Measurements from ENCODE around the gene BRD4. TPM values are rescaled to one million over a fixed set of nuclear protein-coding genes. Genes with fewer than 3 reads are reported as not detected.

BRD4 gene
- polyA plus RNA-seq, 1 donor from 2014 or later, result 3.6 TPM

DNA sequence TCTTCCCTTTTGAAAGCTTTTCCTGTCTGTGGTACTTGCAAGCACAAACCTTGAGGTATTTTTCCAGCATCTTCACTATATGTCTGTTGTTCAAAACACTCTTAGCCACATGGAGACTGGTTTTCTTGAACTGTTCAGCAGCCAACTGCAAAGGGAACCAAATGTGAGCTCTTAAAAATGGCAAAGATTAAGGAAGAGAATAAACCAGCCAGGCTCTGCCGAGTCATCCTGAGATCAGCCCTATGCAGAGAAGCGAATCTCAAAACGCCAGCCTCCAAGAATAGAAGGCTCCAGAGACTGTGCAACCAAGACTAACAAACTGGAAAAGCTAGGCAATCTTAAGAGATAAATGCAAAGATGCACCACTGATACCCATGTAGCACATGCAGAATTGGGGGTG, 26.6 kb upstream of the BRD4 start:
- no peaks in the 10 kb centered on the region for H3F3A ChIP-seq (ENCODE audit: insufficient read depth, low read length, poor library complexity, severe bottlenecking)
- H3K27me3 ChIP-seq (ENCODE audit: insufficient read depth, low read depth, low read length), result no peaks in the 10 kb centered on the region
- H3K9ac ChIP-seq (ENCODE audit: low read length), result peak overlapping the region; percentile 32
- no peaks in the 10 kb centered on the region for H3K79me2 ChIP-seq (replicated peaks; ENCODE audit: insufficient read depth, low read length)
- H2AFZ ChIP-seq (ENCODE audit: low read depth, low read length), result no peak overlapping the region
- H3K4me2 ChIP-seq (ENCODE audit: low read length), result no peak overlapping the region
- H3K36me3 ChIP-seq (ENCODE audit: insufficient read depth, low read length), result no peaks in the 10 kb centered on the region
- peak overlapping the region; percentile 82 for H3K27ac ChIP-seq (ENCODE audit: low read length)
- peak overlapping the region; percentile 47 for H3K4me3 ChIP-seq (ENCODE audit: low read length)
- H4K20me1 ChIP-seq (ENCODE audit: insufficient read depth), result no peaks in the 10 kb centered on the region
- TF ChIP-seq TAF1 (IDR thresholded peaks at IDR 0.05; ENCODE audit: low read depth) (no peak), POLR2AphosphoS5 (IDR thresholded peaks at IDR 0.05) (no peak), RAD21 (conservative IDR thresholded peaks at IDR 0.05) (no peak), SMC3 (conservative IDR thresholded peaks at IDR 0.05; ENCODE audit: poor library complexity) (no peak), MXI1 (conservative IDR thresholded peaks at IDR 0.05; ENCODE audit: poor library complexity, severe bottlenecking) (no peak), CTCF (IDR thresholded peaks at IDR 0.05; ENCODE audit: poor library complexity, severe bottlenecking) (no peak), EZH2 (IDR thresholded peaks at IDR 0.05; ENCODE audit: borderline replicate concordance, insufficient read depth, low read length, poor library complexity, severe bottlenecking) (no peak), EP300 (conservative IDR thresholded peaks at IDR 0.05; ENCODE audit: poor library complexity, severe bottlenecking) (no peak)
- TF ChIP-seq, protein P1, sequence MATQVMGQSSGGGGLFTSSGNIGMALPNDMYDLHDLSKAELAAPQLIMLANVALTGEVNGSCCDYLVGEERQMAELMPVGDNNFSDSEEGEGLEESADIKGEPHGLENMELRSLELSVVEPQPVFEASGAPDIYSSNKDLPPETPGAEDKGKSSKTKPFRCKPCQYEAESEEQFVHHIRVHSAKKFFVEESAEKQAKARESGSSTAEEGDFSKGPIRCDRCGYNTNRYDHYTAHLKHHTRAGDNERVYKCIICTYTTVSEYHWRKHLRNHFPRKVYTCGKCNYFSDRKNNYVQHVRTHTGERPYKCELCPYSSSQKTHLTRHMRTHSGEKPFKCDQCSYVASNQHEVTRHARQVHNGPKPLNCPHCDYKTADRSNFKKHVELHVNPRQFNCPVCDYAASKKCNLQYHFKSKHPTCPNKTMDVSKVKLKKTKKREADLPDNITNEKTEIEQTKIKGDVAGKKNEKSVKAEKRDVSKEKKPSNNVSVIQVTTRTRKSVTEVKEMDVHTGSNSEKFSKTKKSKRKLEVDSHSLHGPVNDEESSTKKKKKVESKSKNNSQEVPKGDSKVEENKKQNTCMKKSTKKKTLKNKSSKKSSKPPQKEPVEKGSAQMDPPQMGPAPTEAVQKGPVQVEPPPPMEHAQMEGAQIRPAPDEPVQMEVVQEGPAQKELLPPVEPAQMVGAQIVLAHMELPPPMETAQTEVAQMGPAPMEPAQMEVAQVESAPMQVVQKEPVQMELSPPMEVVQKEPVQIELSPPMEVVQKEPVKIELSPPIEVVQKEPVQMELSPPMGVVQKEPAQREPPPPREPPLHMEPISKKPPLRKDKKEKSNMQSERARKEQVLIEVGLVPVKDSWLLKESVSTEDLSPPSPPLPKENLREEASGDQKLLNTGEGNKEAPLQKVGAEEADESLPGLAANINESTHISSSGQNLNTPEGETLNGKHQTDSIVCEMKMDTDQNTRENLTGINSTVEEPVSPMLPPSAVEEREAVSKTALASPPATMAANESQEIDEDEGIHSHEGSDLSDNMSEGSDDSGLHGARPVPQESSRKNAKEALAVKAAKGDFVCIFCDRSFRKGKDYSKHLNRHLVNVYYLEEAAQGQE (IDR thresholded peaks at IDR 0.05; ENCODE audit: borderline replicate concordance), result no peak
- H3K9me2 ChIP-seq (ENCODE audit: insufficient read depth, low read length), result no peaks in the 10 kb centered on the region
- H3K9me3 ChIP-seq (ENCODE audit: low read length), result no peaks in the 10 kb centered on the region

GRCh38 chr19:15357906-15358305, 25.6 kb upstream of the BRD4 start:
- H3K9me3 ChIP-seq (ENCODE audit: low read length), result no peaks in the 10 kb centered on the region
- no peak overlapping the region for H3K9ac ChIP-seq (ENCODE audit: low read length)
- H3K36me3 ChIP-seq (ENCODE audit: insufficient read depth, low read length), result no peaks in the 10 kb centered on the region
- H3K27ac ChIP-seq (ENCODE audit: low read length), result peak overlapping the region; percentile 82
- H2AFZ ChIP-seq (ENCODE audit: low read depth, low read length), result no peak overlapping the region
- no peak overlapping the region for H3K4me2 ChIP-seq (ENCODE audit: low read length)
- TF ChIP-seq SMC3 (conservative IDR thresholded peaks at IDR 0.05; ENCODE audit: poor library complexity) (no peak), RAD21 (conservative IDR thresholded peaks at IDR 0.05) (no peak), EP300 (conservative IDR thresholded peaks at IDR 0.05; ENCODE audit: poor library complexity, severe bottlenecking) (no peak), POLR2AphosphoS5 (IDR thresholded peaks at IDR 0.05) (no peak), TAF1 (IDR thresholded peaks at IDR 0.05; ENCODE audit: low read depth) (no peak), EZH2 (IDR thresholded peaks at IDR 0.05; ENCODE audit: borderline replicate concordance, insufficient read depth, low read length, poor library complexity, severe bottlenecking) (no peak), CTCF (IDR thresholded peaks at IDR 0.05; ENCODE audit: poor library complexity, severe bottlenecking) (no peak), MXI1 (conservative IDR thresholded peaks at IDR 0.05; ENCODE audit: poor library complexity, severe bottlenecking) (no peak)
- TF ChIP-seq, protein P1 (IDR thresholded peaks at IDR 0.05; ENCODE audit: borderline replicate concordance), result no peak
- H3F3A ChIP-seq (ENCODE audit: insufficient read depth, low read length, poor library complexity, severe bottlenecking), result no peaks in the 10 kb centered on the region
- no peaks in the 10 kb centered on the region for H4K20me1 ChIP-seq (ENCODE audit: insufficient read depth)
- no peak overlapping the region for H3K4me3 ChIP-seq (ENCODE audit: low read length)
- H3K9me2 ChIP-seq (ENCODE audit: insufficient read depth, low read length), result no peaks in the 10 kb centered on the region
- H3K27me3 ChIP-seq (ENCODE audit: insufficient read depth, low read depth, low read length), result no peaks in the 10 kb centered on the region
- no peaks in the 10 kb centered on the region for H3K79me2 ChIP-seq (replicated peaks; ENCODE audit: insufficient read depth, low read length)

All from neural cell (in vitro differentiated cells).